Epithelial cell of prostate (primary cell): ENCODE measurements around the gene GKN2.

ENCODE experiments used
- DNase-seq: peaks from one replicate; pipeline ENCODE4 v3.0.0-alpha.2; 2011; ENCODE audit warnings: low read depth, low spot score
- H3K27ac ChIP-seq: fragments of 450-650 bp; 2 replicates; pipeline ENCODE4 v1.5.1; 2017; ENCODE audit warnings: mild to moderate bottlenecking

The GKN2 gene

GRCh38 chr2:68925295-68925896 is 27.3 kb downstream of the GKN2 start:
- H3K27ac ChIP-seq, result no peak overlapping the region
- no peak for DNase-seq

GRCh38 chr2:68921646-68922045 is 31.0 kb downstream of the GKN2 start:
- H3K27ac ChIP-seq, result no peak overlapping the region
- DNase-seq, result peak; percentile 58

GRCh38 chr2:68920481-68921170 is 32.1 kb downstream of the GKN2 start:
- no peak overlapping the region for H3K27ac ChIP-seq
- no peak for DNase-seq

GRCh38 chr2:68918497-68918896 is 34.2 kb downstream of the GKN2 start:
- no peak overlapping the region for H3K27ac ChIP-seq
- no peak for DNase-seq

- no peak for DNase-seq
- H3K27ac ChIP-seq, result no peak overlapping the region
Observed at GRCh38 chr2:68917034-68917718, 35.5 kb downstream of the GKN2 start.

GRCh38 chr2:68916226-68916625 is 36.5 kb downstream of the GKN2 start:
- no peak for DNase-seq
- no peak overlapping the region for H3K27ac ChIP-seq

GRCh38 chr2:68915393-68915792 is 37.3 kb downstream of the GKN2 start:
- no peak for DNase-seq
- H3K27ac ChIP-seq, result no peak overlapping the region

GRCh38 chr2:68913359-68913758 is 39.3 kb downstream of the GKN2 start:
- DNase-seq, result no peak
- H3K27ac ChIP-seq, result no peak overlapping the region

GRCh38 chr2:68912732-68913131 is 40.0 kb downstream of the GKN2 start:
- H3K27ac ChIP-seq, result no peak overlapping the region
- DNase-seq, result no peak

GRCh38 chr2:68912111-68912510 is 40.6 kb downstream of the GKN2 start:
- no peak overlapping the region for H3K27ac ChIP-seq
- DNase-seq, result no peak

GRCh38 chr2:68911709-68912108 is 41.0 kb downstream of the GKN2 start:
- H3K27ac ChIP-seq, result no peak overlapping the region
- DNase-seq, result no peak

GRCh38 chr2:68911246-68911645 is 41.4 kb downstream of the GKN2 start:
- no peak for DNase-seq
- no peak overlapping the region for H3K27ac ChIP-seq

GRCh38 chr2:68909793-68910674 is 42.7 kb downstream of the GKN2 start:
- H3K27ac ChIP-seq, result no peak overlapping the region
- DNase-seq, result no peak

- H3K27ac ChIP-seq, result peak overlapping the region; percentile 38
- DNase-seq, result peak; percentile 74
Observed at GRCh38 chr2:68908392-68908970, 44.2 kb downstream of the GKN2 start.

- H3K27ac ChIP-seq, result peak overlapping the region; percentile 27
- DNase-seq, result no peak
Observed at GRCh38 chr2:68907920-68908253, 44.8 kb downstream of the GKN2 start.

- DNase-seq, result no peak
- H3K27ac ChIP-seq, result peak overlapping the region; percentile 27
Observed at GRCh38 chr2:68907232-68907919, 45.3 kb downstream of the GKN2 start.

- no peak overlapping the region for H3K27ac ChIP-seq
- DNase-seq, result no peak
Observed at GRCh38 chr2:68906716-68907115, 46.0 kb downstream of the GKN2 start.

GRCh38 chr2:68905116-68905515 is 47.6 kb downstream of the GKN2 start:
- no peak overlapping the region for H3K27ac ChIP-seq
- DNase-seq, result no peak

- DNase-seq, result no peak
- no peak overlapping the region for H3K27ac ChIP-seq
Observed at GRCh38 chr2:68901561-68901960, 51.1 kb downstream of the GKN2 start.

GRCh38 chr2:68901199-68901514 is 51.5 kb downstream of the GKN2 start:
- H3K27ac ChIP-seq, result no peak overlapping the region
- DNase-seq, result no peak
